NCI-H460 (cell line): ENCODE data around the gene LIFR. TPM values are rescaled to one million over a fixed set of nuclear protein-coding genes. Genes with fewer than 3 reads are reported as not detected.

Source experiments
- DNase-seq: peaks from one replicate; pipeline ENCODE4 v3.0.0-alpha.2; 2016; ENCODE audit warnings: low read depth; ENCODE audit errors: extremely low read depth
- small RNA-seq, 2 experiments: library from RNA; depleted of rRNA; stranded (forward); fragments of <200 nt; gene quantifications; one replicate each; pipeline ENCODE3, GENCODE V24; 2014
- total RNA-seq: library from RNA; depleted of rRNA; stranded (reverse); fragments of >200 nt; shearing (Covaris generic); gene quantifications from 2 replicates; pipeline ENCODE4 v1.2.3, GENCODE V29; 2014

Gene LIFR
- total RNA-seq, 1 experiment from 2014 or later = 62.4 TPM

GRCh38 chr5:38447786-38448185 is 108.7 kb downstream of the LIFR start:
- DNase-seq = no peak

GRCh38 chr5:38447056-38447455 is 109.4 kb downstream of the LIFR start:
- no peak for DNase-seq

- DNase-seq = no peak
Measured at GRCh38 chr5:38446029-38446522, 110.4 kb downstream of the LIFR start.

- DNase-seq = peak; percentile 45
Measured at GRCh38 chr5:38445374-38446028, 110.9 kb downstream of the LIFR start.

GRCh38 chr5:38443390-38443789 is 113.1 kb downstream of the LIFR start:
- DNase-seq = no peak

GRCh38 chr5:38442247-38442573 is 114.2 kb downstream of the LIFR start:
- no peak for DNase-seq

GRCh38 chr5:38441453-38442246 is 114.8 kb downstream of the LIFR start:
- peak; percentile 96 for DNase-seq

GRCh38 chr5:38438757-38439156 is 117.7 kb downstream of the LIFR start:
- DNase-seq = no peak

- no peak for DNase-seq
Measured at GRCh38 chr5:38434966-38435705, 121.3 kb downstream of the LIFR start.

GRCh38 chr5:38433160-38433861 is 123.1 kb downstream of the LIFR start:
- DNase-seq = no peak

- no peak for DNase-seq
Measured at GRCh38 chr5:38431242-38431853, 125.1 kb downstream of the LIFR start.

- DNase-seq = no peak
Measured at GRCh38 chr5:38426986-38427950, 129.2 kb downstream of the LIFR start.

GRCh38 chr5:38426490-38426889 is 130.0 kb downstream of the LIFR start:
- no peak for DNase-seq

Small RNA genes lying within 50 kb of the gene (small RNA-seq; reads per million reads assigned to genes)
- gene AC091839.1 = 0 to 0.35 reads per million in 2 experiments
- 0 reads per million in 2 experiments for gene MIR3650
